Adrenal gland (tissue), 12 donors: ENCODE measurements around the gene STX18. TPM values are rescaled to one million over a fixed set of nuclear protein-coding genes. Genes with fewer than 3 reads are reported as not detected.
A peak's percentile ranks its signal among the peaks of the same experiment; 100 is the strongest.

Experiments
- DNase-seq, 7 donors: peaks; one replicate each; pipeline ENCODE4 v3.0.0-alpha.2; 2019 to 2020
- H3K27ac ChIP-seq, 5 donors: fragments of 200-600 bp; sonication (generic) in 4 of 5; 1 replicate in 3 of 5; 2 replicates in 2 of 5; pipeline versions ENCODE4 v1.5.1 to v1.8.0; 2016 to 2020; ENCODE audit warnings: mild to moderate bottlenecking in 1 of 5
- H3K27me3 ChIP-seq: fragments of 200-600 bp; 2 replicates; pipeline ENCODE4 v1.8.0; 2021
- H3K36me3 ChIP-seq, 2 donors: fragments of 200-600 bp; replicated peaks in 1 of 2; 1 replicate in 1 of 2; 2 replicates in 1 of 2; pipeline versions ENCODE4 v1.5.1 to v1.8.0; 2018 to 2022
- H3K4me1 ChIP-seq, 2 donors: fragments of 200-600 bp; replicated peaks in 1 of 2; 1 replicate in 1 of 2; 2 replicates in 1 of 2; pipeline versions ENCODE4 v1.5.1 to v1.8.0; 2018 to 2021
- H3K4me3 ChIP-seq, 4 donors: fragments of 200-600 bp; sonication (generic) in 3 of 4; one replicate each; pipeline ENCODE4 v1.5.1; 2016 to 2018
- H3K9me3 ChIP-seq, 3 donors: fragments of 200-600 bp; sonication (generic) in 1 of 3; replicated peaks in 1 of 3; 1 replicate in 2 of 3; 2 replicates in 1 of 3; pipeline versions ENCODE4 v1.5.1 to v1.8.0; 2016 to 2021
- POLR2A ChIP-seq, 2 donors: fragments of 450-650 bp; IDR thresholded peaks; one replicate each; pipeline ENCODE4 v1.6.1; 2017; ENCODE audit warnings: antibody characterized with exemption in 2 of 2, mild to moderate bottlenecking in 2 of 2, moderate library complexity in 1 of 2
- WGBS, 4 donors: extraction: QIAGEN DNeasy Blood & Tissue Kit in 2 of 4; methylation state at CpG; one replicate each; pipeline versions ENCODE4 v1.1.5 to v1.1.7; 2013 to 2017; 5-methylcytosine and 5-hydroxymethylcytosine counted together
- intact Hi-C, 2 donors: fragments of 100-400 bp; cut with DNase I; formaldehyde crosslinking; loops; one replicate each; pipeline versions ENCODE4 v1.14.1 to v1.15.0; 2022 to 2023
- polyA plus RNA-seq, 3 donors: library from polyadenylated mRNA; stranded (reverse); fragments of 200-250 nt in 2 of 3; fragments of 350-450 nt in 1 of 3; fragmentation: Illumina TruSeq in 1 of 3; extraction: RNeasy Lipid Tissue Mini Kit (QIAGEN cat#74804) in 1 of 3; gene quantifications; one replicate each; pipeline ENCODE4 v1.2.3, GENCODE V29; 2013 to 2014
- total RNA-seq, 9 donors: library from RNA; depleted of rRNA in 4 of 9; stranded (reverse); fragments of >200 nt in 4 of 9; fragments of 120-200 nt in 1 of 9; fragmentation: NEBNext Ultra II Directional in 1 of 9; extraction: Animal tissue kit (Norgen Biotek cat#: 25700) in 1 of 9; gene quantifications; one replicate each; pipeline versions ENCODE4 v1.1.0 to v1.2.4, GENCODE V29; 2013 to 2023
- TF ChIP-seq, protein P1 (sequence below), 6 experiments: fragments of 450-650 bp in 4 of 6; fragments of 200-600 bp in 2 of 6; sonication (generic) in 1 of 6; IDR thresholded peaks; 1 replicate in 5 of 6; 2 replicates in 1 of 6; pipeline versions ENCODE4 v1.5.1 to v1.8.0; 2016 to 2021; ENCODE audit warnings: antibody characterized with exemption in 6 of 6, mild to moderate bottlenecking in 2 of 6, moderate library complexity in 1 of 6
- donor health status: healthy with polysubstance abuse.
- donor health status: Bipolar disorder and iron deficiency.
- donor health status: DM: yes; HTN: yes; CAD: no.
- donor health status: DM: no; HTN: no; CAD: no.
- donor health status: DM: no; HTN: no; CAD: no.
- donor health status: DM: yes; HTN: yes; CAD: no.

STX18 gene
- total and polyA plus RNA-seq, 12 donors = 28.6 to 88.5 (median 38.1) TPM

DNA sequence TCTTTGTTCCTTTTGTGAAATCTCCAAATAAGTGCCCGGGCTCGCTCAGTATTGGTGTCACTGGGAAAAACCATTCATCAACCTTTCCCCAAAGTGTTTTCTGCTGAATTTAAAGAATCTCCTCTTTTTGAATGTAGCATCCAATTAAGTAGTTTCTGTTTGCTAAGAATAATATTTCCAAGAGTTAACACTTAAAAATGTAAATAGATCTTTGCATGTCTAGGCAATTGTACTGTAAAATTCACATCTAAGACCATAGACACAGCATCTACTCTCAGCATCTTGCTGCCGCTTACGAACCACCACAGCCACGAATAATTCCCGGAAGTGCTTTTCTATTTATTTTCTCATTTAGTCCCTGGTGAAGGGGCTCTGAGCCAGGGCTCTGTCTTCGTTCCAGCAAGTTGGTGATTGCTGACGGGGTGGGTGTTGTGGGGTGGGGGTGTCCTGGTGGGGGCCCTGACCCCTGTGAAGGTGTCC lies 153.5 kb downstream of the STX18 start:
- Histone ChIP-seq H3K4me1 (peaks cover 0 to 18% of the 10 kb centered on the region in 2 donors), H3K27ac (peak overlapping the region in 1 of 5 donors; percentile 63), H3K27me3 (peaks cover 27% of the 10 kb centered on the region), H3K4me3 (no peak overlapping the region), H3K36me3 (no peaks in the 10 kb centered on the region), H3K9me3 (no peaks in the 10 kb centered on the region)
- intact Hi-C loops = no loop called here
- no peak for TF ChIP-seq POLR2A (IDR thresholded peaks at IDR 0.05)
- TF ChIP-seq, protein P1, sequence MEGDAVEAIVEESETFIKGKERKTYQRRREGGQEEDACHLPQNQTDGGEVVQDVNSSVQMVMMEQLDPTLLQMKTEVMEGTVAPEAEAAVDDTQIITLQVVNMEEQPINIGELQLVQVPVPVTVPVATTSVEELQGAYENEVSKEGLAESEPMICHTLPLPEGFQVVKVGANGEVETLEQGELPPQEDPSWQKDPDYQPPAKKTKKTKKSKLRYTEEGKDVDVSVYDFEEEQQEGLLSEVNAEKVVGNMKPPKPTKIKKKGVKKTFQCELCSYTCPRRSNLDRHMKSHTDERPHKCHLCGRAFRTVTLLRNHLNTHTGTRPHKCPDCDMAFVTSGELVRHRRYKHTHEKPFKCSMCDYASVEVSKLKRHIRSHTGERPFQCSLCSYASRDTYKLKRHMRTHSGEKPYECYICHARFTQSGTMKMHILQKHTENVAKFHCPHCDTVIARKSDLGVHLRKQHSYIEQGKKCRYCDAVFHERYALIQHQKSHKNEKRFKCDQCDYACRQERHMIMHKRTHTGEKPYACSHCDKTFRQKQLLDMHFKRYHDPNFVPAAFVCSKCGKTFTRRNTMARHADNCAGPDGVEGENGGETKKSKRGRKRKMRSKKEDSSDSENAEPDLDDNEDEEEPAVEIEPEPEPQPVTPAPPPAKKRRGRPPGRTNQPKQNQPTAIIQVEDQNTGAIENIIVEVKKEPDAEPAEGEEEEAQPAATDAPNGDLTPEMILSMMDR (IDR thresholded peaks at IDR 0.05) = no peak
- DNase-seq = no peak
- 44 to 54% (median 48%) methylated on average over 8 of the region's 8 CpGs for WGBS, 4 donors

DNA sequence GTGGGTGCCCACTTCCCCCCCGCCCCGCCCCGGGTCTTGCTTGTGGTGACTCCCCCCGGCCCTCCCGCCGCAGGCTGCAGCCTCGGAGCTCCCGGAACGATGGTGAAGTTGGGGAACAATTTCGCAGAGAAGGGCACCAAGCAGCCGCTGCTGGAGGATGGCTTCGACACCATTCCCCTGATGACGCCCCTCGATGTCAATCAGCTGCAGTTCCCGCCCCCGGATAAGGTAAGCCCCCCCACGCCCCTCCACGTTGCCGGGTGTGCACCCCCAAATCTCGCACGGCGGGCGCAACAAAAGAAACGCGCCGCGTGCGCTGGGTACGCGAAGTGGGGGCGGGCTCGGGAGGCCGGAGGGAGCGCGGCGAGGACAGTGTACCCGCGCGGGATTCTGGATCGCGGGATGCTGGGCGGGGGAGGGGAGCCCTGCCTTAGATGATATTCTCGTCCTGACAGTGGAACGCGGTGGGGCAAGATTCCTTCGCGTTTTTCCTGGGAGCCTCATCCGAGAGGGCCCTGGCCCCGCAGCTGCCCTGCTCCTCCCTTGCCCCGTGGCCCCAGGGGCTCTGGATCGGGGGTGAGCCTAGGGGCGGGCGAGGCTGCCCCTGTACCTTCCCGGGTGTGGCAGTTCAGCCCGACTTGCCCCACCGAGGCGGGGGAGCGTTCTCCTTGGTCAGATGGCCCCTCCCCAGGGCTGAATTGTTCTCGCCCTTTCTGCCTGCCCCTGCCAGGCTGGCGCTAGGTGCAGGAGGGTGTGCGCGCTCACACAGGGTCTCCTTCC lies 154.1 kb downstream of the STX18 start:
- peaks cover 27% of the 10 kb centered on the region for H3K27me3 ChIP-seq
- peak overlapping the region in 1 of 5 donors; percentile 63 for H3K27ac ChIP-seq
- 5 to 46% (median 18%) methylated on average over 6 to 62 of the region's 62 CpGs for WGBS, 4 donors
- TF ChIP-seq POLR2A (IDR thresholded peaks at IDR 0.05) = no peak
- TF ChIP-seq, protein P1 (IDR thresholded peaks at IDR 0.05) = no peak
- H3K4me1 ChIP-seq = peaks cover 0 to 18% of the 10 kb centered on the region in 2 donors
- intact Hi-C loops = no loop called here
- DNase-seq = peak in 1 of 7 donors; percentile 62
- H3K4me3 ChIP-seq = peak overlapping the region in 1 of 4 donors; percentile 38
- H3K36me3 ChIP-seq = no peaks in the 10 kb centered on the region
- H3K9me3 ChIP-seq = no peaks in the 10 kb centered on the region

DNA sequence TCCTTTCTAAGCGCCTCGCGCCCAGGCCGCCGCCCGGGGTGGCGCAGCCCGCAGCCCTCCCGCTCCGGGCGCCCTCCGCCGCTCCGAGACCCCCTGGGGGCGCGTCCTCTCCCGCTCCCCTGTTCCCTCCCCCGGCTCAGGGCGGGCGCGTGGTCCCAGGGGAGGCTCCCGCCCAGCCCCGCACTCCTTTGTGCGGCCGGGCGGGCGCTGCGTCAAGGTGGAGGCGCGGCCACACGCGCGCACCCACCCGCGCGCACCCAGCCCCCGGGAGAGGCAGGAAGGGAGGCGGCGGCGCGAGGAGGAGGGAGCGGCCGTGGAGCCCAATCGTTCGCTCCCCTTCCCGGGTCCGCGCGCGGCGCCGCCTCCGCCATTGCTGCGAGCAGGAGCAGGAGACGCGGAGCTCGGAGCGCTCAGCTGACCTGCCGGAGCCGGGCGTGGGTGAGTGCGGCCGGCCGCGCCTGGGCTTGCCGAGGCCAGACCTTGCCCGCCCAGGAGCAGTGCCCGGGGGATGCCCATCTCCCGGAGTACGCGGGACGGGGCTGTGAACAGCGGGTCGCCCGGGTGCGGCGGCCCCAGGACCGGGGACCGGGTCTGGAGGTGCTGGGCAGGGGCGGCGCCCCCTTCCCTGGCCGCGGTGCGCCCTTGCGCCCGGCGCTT lies 155.0 kb downstream of the STX18 start, which contains the start of gene NSG1:
NSG1 (plus strand) TSS at position 367 of the 657 bp plus-strand sequence. CDS start 528 bp downstream, outside the sequence.
- H3K4me1 ChIP-seq = peaks cover 0 to 18% of the 10 kb centered on the region in 2 donors
- H3K9me3 ChIP-seq = no peaks in the 10 kb centered on the region
- 0 to 1% (median 0%) methylated on average over 11 to 85 of the region's 87 CpGs; no CpG with 5 or more reads in 1 of the 4 donors for WGBS, 4 donors
- peaks cover 27% of the 10 kb centered on the region for H3K27me3 ChIP-seq
- H3K4me3 ChIP-seq = peak within 1 kb of the TSS in 1 of 4 donors; percentile 38
- intact Hi-C loops = no loop called here
- no peaks in the 10 kb centered on the region for H3K36me3 ChIP-seq
- TF ChIP-seq, protein P1 (IDR thresholded peaks at IDR 0.05) = no peak
- no peak for TF ChIP-seq POLR2A (IDR thresholded peaks at IDR 0.05)
- peak within 1 kb of the TSS in 1 of 5 donors; percentile 63 for H3K27ac ChIP-seq
- DNase-seq = peak in 5 of 7 donors; percentile 30 to 69 (median 38)

DNA sequence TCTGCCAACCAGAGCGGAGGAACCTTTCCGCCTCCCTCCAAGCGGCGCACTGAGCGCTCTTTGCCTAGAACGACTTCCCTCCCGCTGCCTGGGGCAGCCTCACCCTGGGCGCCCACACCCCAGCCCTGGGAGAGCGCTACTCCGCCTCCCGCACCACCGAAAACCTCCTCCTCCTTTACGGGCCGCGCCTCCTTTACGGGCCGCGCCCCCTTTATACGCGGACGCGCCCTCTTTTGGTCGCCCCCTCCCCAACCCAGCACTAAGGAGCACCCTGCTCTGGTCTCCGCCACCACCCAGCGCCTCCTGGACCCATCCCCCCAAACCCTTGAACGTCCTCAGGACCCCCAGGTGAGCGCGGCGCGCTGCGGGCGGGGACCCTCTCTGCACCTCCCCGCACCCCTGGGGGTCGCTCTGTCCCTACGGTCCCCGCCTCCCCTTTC lies 155.5 kb downstream of the STX18 start:
- intact Hi-C loops = no loop called here
- WGBS, 4 donors = 1 to 2% (median 1%) methylated on average over 27 to 36 of the region's 36 CpGs
- Histone ChIP-seq H3K4me3 (peak overlapping the region in 1 of 4 donors; percentile 38), H3K27me3 (peaks cover 27% of the 10 kb centered on the region), H3K4me1 (peaks cover 0 to 18% of the 10 kb centered on the region in 2 donors), H3K9me3 (no peaks in the 10 kb centered on the region), H3K27ac (peak overlapping the region in 1 of 5 donors; percentile 47), H3K36me3 (no peaks in the 10 kb centered on the region)
- TF ChIP-seq, protein P1 (IDR thresholded peaks at IDR 0.05) = no peak
- peak in 1 of 2 donors; percentile 54 for TF ChIP-seq POLR2A (IDR thresholded peaks at IDR 0.05)
- peak in 1 of 7 donors; percentile 59 for DNase-seq
